ENCODE results near the gene FARP2.

DNA sequence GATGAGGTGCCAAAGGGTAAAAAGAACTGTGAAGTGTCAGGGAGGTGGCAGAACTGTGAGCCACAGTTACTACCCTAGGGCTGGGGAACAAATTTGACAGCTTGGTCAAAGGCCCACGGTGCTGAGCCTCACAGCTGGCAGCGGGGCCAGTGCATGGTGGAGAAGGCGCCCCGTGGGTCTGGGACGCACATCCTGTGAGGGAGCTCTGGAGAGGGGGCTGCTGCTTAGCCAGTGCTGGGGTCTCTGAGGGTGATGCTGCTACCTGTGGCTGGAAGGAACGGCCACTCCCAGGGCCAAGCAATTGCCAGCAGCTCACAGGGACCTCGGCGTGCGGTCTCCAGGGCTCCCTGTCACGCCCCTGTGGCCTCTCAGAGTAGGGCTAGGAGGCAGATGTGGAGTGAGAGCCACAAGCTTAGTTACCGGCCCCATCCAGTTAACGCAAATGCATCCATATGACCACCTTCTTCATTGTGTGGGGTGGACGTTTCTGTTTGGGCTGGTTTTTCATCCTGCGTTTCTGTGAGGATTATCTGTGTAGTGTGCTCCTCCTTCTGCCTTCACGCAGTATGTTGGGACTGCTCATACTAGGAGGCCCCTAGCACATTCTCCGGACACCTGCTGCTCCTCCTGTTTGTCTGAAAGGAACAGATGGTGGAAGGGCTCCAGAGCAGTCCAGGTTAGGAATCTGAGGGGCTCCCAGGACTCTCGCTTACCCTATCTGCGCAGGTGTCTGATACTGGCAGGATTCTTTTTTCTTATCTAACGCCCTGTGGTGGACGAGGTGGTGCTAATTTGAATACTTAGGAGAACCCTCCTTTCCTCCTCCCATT is 126.3 kb downstream of the FARP2 start:
- TF ChIP-seq, protein P1, sequence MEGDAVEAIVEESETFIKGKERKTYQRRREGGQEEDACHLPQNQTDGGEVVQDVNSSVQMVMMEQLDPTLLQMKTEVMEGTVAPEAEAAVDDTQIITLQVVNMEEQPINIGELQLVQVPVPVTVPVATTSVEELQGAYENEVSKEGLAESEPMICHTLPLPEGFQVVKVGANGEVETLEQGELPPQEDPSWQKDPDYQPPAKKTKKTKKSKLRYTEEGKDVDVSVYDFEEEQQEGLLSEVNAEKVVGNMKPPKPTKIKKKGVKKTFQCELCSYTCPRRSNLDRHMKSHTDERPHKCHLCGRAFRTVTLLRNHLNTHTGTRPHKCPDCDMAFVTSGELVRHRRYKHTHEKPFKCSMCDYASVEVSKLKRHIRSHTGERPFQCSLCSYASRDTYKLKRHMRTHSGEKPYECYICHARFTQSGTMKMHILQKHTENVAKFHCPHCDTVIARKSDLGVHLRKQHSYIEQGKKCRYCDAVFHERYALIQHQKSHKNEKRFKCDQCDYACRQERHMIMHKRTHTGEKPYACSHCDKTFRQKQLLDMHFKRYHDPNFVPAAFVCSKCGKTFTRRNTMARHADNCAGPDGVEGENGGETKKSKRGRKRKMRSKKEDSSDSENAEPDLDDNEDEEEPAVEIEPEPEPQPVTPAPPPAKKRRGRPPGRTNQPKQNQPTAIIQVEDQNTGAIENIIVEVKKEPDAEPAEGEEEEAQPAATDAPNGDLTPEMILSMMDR (IDR thresholded peaks at IDR 0.05): no peak
- no peak for TF ChIP-seq EP300 (IDR thresholded peaks at IDR 0.05)
- TF ChIP-seq POLR2AphosphoS5 (IDR thresholded peaks at IDR 0.05): no peak

Measured in esophagus muscularis mucosa (tissue), 4 donors.